Stimulated activated CD8-positive, alpha-beta memory T cell treated with anti-CD3 and anti-CD28 coated beads, Interleukin-15, amount 100 ng/mL, for 48 hours (primary cell): ENCODE data around the gene ELK3.
"Not testable (repeated sequence)": the region's sequence is repeated elsewhere in the genome, so short reads cannot be mapped to it uniquely, and the experiment has no call there.

ENCODE experiments used
- DNase-seq, 2 donors: peaks; one replicate each; pipeline ENCODE4 v3.0.0-alpha.2; 2020; ENCODE audit warnings: low read depth in 2 of 2

ELK3 gene

GRCh38 chr12:96310067-96310466, 115.9 kb downstream of the ELK3 start:
- DNase-seq: no peak

- no peak for DNase-seq
These were observed 117.0 kb downstream of the ELK3 start for GRCh38 chr12:96311191-96311590.

GRCh38 chr12:96313606-96314005, 119.4 kb downstream of the ELK3 start:
- DNase-seq: no peak

GRCh38 chr12:96314723-96315122, 120.5 kb downstream of the ELK3 start:
- no peak for DNase-seq

- not testable (repeated sequence) for DNase-seq
These were observed 121.7 kb downstream of the ELK3 start for GRCh38 chr12:96315741-96316481.

- not testable (repeated sequence) for DNase-seq
These were observed 123.6 kb downstream of the ELK3 start for GRCh38 chr12:96317801-96318200.
